Measurements from ENCODE around the gene TMED4.
A peak's percentile ranks its signal among the peaks of the same experiment; 100 is the strongest.
"Not testable (repeated sequence)": the region's sequence is repeated elsewhere in the genome, so short reads cannot be mapped to it uniquely, and the experiment has no call there.

Gene TMED4

GRCh38 chr7:44603193-44603592 is 21.2 kb upstream of the TMED4 start:
- H3K36me3 Mint-ChIP-seq (ENCODE audit: low read depth): peaks cover 4% of the 10 kb centered on the region
- H3K4me3 Mint-ChIP-seq: no peak overlapping the region
- H3K27ac Mint-ChIP-seq: no peak overlapping the region
- no peak for TF ChIP-seq CTCF (IDR thresholded peaks at IDR 0.05; ENCODE audit: unreplicated experiment in 3 of 3)
- H3K9me3 Mint-ChIP-seq: no peaks in the 10 kb centered on the region
- peaks cover 14% of the 10 kb centered on the region for H3K4me1 Mint-ChIP-seq
- H3K27me3 Mint-ChIP-seq (ENCODE audit: low read depth): peaks cover 7% of the 10 kb centered on the region

- peaks cover 13% of the 10 kb centered on the region for H3K4me1 Mint-ChIP-seq
These were observed 20.5 kb upstream of the TMED4 start for GRCh38 chr7:44602576-44602910.

GRCh38 chr7:44599222-44599621 is 17.2 kb upstream of the TMED4 start:
- H3K9me3 Mint-ChIP-seq: no peaks in the 10 kb centered on the region
- no peak overlapping the region for H3K27ac Mint-ChIP-seq
- TF ChIP-seq CTCF (IDR thresholded peaks at IDR 0.05; ENCODE audit: unreplicated experiment in 3 of 3): no peak
- H3K4me3 Mint-ChIP-seq: no peak overlapping the region
- no peaks in the 10 kb centered on the region for H3K36me3 Mint-ChIP-seq (ENCODE audit: low read depth)
- H3K27me3 Mint-ChIP-seq (ENCODE audit: low read depth): peaks cover 7% of the 10 kb centered on the region
- H3K4me1 Mint-ChIP-seq: no peaks in the 10 kb centered on the region

More at GRCh38 chr7:44602576-44602910, 20.5 kb upstream of the TMED4 start:
- TF ChIP-seq CTCF (IDR thresholded peaks at IDR 0.05; ENCODE audit: unreplicated experiment in 3 of 3): no peak
- Mint-ChIP-seq H3K4me3 (no peak overlapping the region), H3K27me3 (ENCODE audit: low read depth) (peaks cover 7% of the 10 kb centered on the region), H3K36me3 (ENCODE audit: low read depth) (peaks cover 4% of the 10 kb centered on the region), H3K9me3 (no peaks in the 10 kb centered on the region), H3K27ac (no peak overlapping the region)

GRCh38 chr7:44597181-44597580 is 15.2 kb upstream of the TMED4 start:
- H3K27ac Mint-ChIP-seq; H3K4me1 Mint-ChIP-seq; H3K4me3 Mint-ChIP-seq; H3K36me3 Mint-ChIP-seq (ENCODE audit: low read depth); H3K9me3 Mint-ChIP-seq: not testable (repeated sequence)
- peaks cover 14% of the 10 kb centered on the region for H3K27me3 Mint-ChIP-seq (ENCODE audit: low read depth)

GRCh38 chr7:44595934-44596635 is 14.1 kb upstream of the TMED4 start:
- H3K27me3 Mint-ChIP-seq (ENCODE audit: low read depth): peaks cover 10% of the 10 kb centered on the region
- H3K4me1 Mint-ChIP-seq: no peaks in the 10 kb centered on the region
- no peak for TF ChIP-seq CTCF (IDR thresholded peaks at IDR 0.05; ENCODE audit: unreplicated experiment in 3 of 3)
- no peaks in the 10 kb centered on the region for H3K36me3 Mint-ChIP-seq (ENCODE audit: low read depth)
- no peak overlapping the region for H3K4me3 Mint-ChIP-seq
- peak overlapping the region; percentile 91 to 98 (median 97) for H3K27ac Mint-ChIP-seq
- no peaks in the 10 kb centered on the region for H3K9me3 Mint-ChIP-seq

GRCh38 chr7:44590910-44591309 is 8.9 kb upstream of the TMED4 start:
- Mint-ChIP-seq H3K27ac (no peak overlapping the region), H3K36me3 (ENCODE audit: low read depth) (no peaks in the 10 kb centered on the region)

More at GRCh38 chr7:44590910-44591309, 8.9 kb upstream of the TMED4 start:
- Mint-ChIP-seq H3K4me1 (no peaks in the 10 kb centered on the region), H3K27me3 (ENCODE audit: low read depth) (peaks cover 11% of the 10 kb centered on the region), H3K4me3 (no peak overlapping the region), H3K9me3 (no peaks in the 10 kb centered on the region)
- no peak for TF ChIP-seq CTCF (IDR thresholded peaks at IDR 0.05; ENCODE audit: unreplicated experiment in 3 of 3)

Measured in nephron (organoid).